Endothelial cell of umbilical vein (primary cell): ENCODE data around the gene FGF2. TPM values are rescaled to one million over a fixed set of nuclear protein-coding genes. Genes with fewer than 3 reads are reported as not detected.

Source experiments
- BruUV-seq: library from RNA; stranded (reverse); fragments of 400-500 nt; replicated peaks from 2 replicates; lab custom pipeline; 2021; lab: Mats Ljungman, UMichigan
- CTCF ChIA-PET: fragments of 300-600, 350-600 bp; sonication (Branson Sonifier 250); formaldehyde crosslinking; loops from one replicate; lab custom pipeline; 2021; ENCODE audit warnings: antibody characterized with exemption, inconsistent platforms; lab: Charles Lee
- POLR2A ChIA-PET: fragments of 300-600, 350-600 bp; sonication (Branson Sonifier 250); formaldehyde crosslinking; loops from one replicate; lab custom pipeline; 2021; ENCODE audit warnings: antibody characterized with exemption, inconsistent platforms; lab: Charles Lee
- DNase-seq: peaks from one replicate; pipeline ENCODE4 v3.0.0-alpha.2; 2011; ENCODE audit warnings: low read depth, low spot score
- FAIRE-seq: peaks from 2 replicates; lab custom pipeline; 2011; peaks lifted over from hg19 to GRCh38; lab: Jason Lieb, UNC
- H2AFZ ChIP-seq: 2 replicates; pipeline ENCODE4 v1.6.0; 2012; ENCODE audit warnings: low read depth, low read length, control low read depth, inconsistent platforms
- H3K27ac ChIP-seq: 2 replicates; pipeline ENCODE4 v1.5.1; 2011; ENCODE audit warnings: low read depth, mild to moderate bottlenecking, control low read depth, low read length, moderate library complexity; ENCODE audit not compliant: insufficient read depth
- H3K27me3 ChIP-seq, 2 experiments: 2 replicates each; pipeline versions ENCODE4 v1.6.0 to v1.6.1; 2011; ENCODE audit warnings: low read length in 2 of 2, mixed read lengths in 1 of 2; ENCODE audit not compliant: control insufficient read depth in 2 of 2, insufficient read depth in 2 of 2
- H3K36me3 ChIP-seq, 2 experiments: 2 replicates in 1 of 2; 3 replicates in 1 of 2; pipeline ENCODE4 v1.5.1; 2011; ENCODE audit warnings: low read length in 2 of 2, mild to moderate bottlenecking in 1 of 2, moderate library complexity in 1 of 2; ENCODE audit not compliant: control insufficient read depth in 2 of 2, insufficient read depth in 2 of 2; ENCODE audit errors: extremely low read depth in 1 of 2
- H3K4me1 ChIP-seq: 3 replicates; pipeline ENCODE4 v1.5.1; 2011; ENCODE audit warnings: mild to moderate bottlenecking, low read length; ENCODE audit not compliant: control insufficient read depth, insufficient read depth; ENCODE audit errors: extremely low read depth
- H3K4me2 ChIP-seq: 2 replicates; pipeline ENCODE4 v1.6.1; 2011; ENCODE audit warnings: low read length, control low read depth, mixed read lengths; ENCODE audit not compliant: insufficient read depth
- H3K4me3 ChIP-seq, 3 experiments: fragments of 200-600 bp in 1 of 3; sonication (generic), shearing (Covaris generic) in 1 of 3; replicated peaks in 1 of 3; 2 replicates each; pipeline ENCODE4 v1.5.1; 2011 to 2016; ENCODE audit warnings: control low read depth in 3 of 3, low read length in 3 of 3, mild to moderate bottlenecking in 2 of 3, inconsistent platforms in 1 of 3, low read depth in 1 of 3, moderate library complexity in 1 of 3; ENCODE audit not compliant: insufficient read depth in 1 of 3
- H3K79me2 ChIP-seq: 2 replicates; pipeline ENCODE4 v1.6.0; 2012; ENCODE audit warnings: low read length, inconsistent platforms; ENCODE audit not compliant: control insufficient read depth, insufficient read depth
- H3K9ac ChIP-seq: replicated peaks from 2 replicates; pipeline ENCODE3; 2011; ENCODE audit warnings: low read length, control low read depth; ENCODE audit not compliant: insufficient read depth; ENCODE audit errors: extremely low read depth
- H3K9me1 ChIP-seq: replicated peaks from 3 replicates; pipeline ENCODE4 v1.6.0; 2011; ENCODE audit warnings: mild to moderate bottlenecking, low read length; ENCODE audit not compliant: control insufficient read depth, insufficient read depth; ENCODE audit errors: extremely low read depth
- H3K9me3 ChIP-seq: replicated peaks from 2 replicates; pipeline ENCODE4 v1.5.1; 2012; ENCODE audit warnings: low read length, inconsistent platforms; ENCODE audit not compliant: control insufficient read depth, insufficient read depth
- H4K20me1 ChIP-seq: replicated peaks from 2 replicates; pipeline ENCODE3; 2011; ENCODE audit warnings: mild to moderate bottlenecking, low read length; ENCODE audit not compliant: control insufficient read depth, insufficient read depth; ENCODE audit errors: extremely low read depth
- CTCF ChIP-seq, 2 donors: IDR thresholded peaks; 1 replicate in 1 of 2; 2 replicates in 1 of 2; pipeline ENCODE4 v1.5.1; 2011; ENCODE audit warnings: low read length in 2 of 2, mild to moderate bottlenecking in 2 of 2, moderate library complexity in 2 of 2, control low read depth in 1 of 2, inconsistent platforms in 1 of 2, low read depth in 1 of 2; ENCODE audit not compliant: insufficient read depth in 1 of 2; ENCODE audit errors: extremely low read depth in 1 of 2
- EZH2 ChIP-seq: IDR thresholded peaks from 2 replicates; pipeline ENCODE4 v1.6.1; 2012; ENCODE audit warnings: borderline replicate concordance, low read depth, mild to moderate bottlenecking, moderate library complexity, low read length, inconsistent platforms; ENCODE audit not compliant: severe bottlenecking
- FOS ChIP-seq: IDR thresholded peaks from 2 replicates; pipeline ENCODE4 v1.6.1; 2011; ENCODE audit warnings: mild to moderate bottlenecking, low read length, moderate library complexity, borderline replicate concordance; ENCODE audit not compliant: insufficient read depth
- GATA2 ChIP-seq: IDR thresholded peaks from 2 replicates; pipeline ENCODE4 v1.7.0; 2011; ENCODE audit warnings: low read depth, mild to moderate bottlenecking, moderate library complexity, mixed read lengths, low read length; ENCODE audit not compliant: insufficient read length, insufficient read depth
- JUN ChIP-seq: IDR thresholded peaks from 2 replicates; pipeline ENCODE4 v1.6.1; 2011; ENCODE audit warnings: borderline replicate concordance, low read depth; ENCODE audit not compliant: insufficient read length, insufficient read depth
- MAX ChIP-seq: IDR thresholded peaks from 2 replicates; pipeline ENCODE4 v1.6.1; 2011; ENCODE audit not compliant: insufficient read depth, insufficient read length
- MYC ChIP-seq: IDR thresholded peaks from one replicate; pipeline ENCODE4 v1.6.1; 2011; ENCODE audit warnings: mild to moderate bottlenecking, low read depth, low read length
- POLR2AphosphoS5 ChIP-seq: IDR thresholded peaks from 2 replicates; pipeline ENCODE4 v1.6.1; 2012; ENCODE audit warnings: low read depth, mild to moderate bottlenecking, control low read depth, low read length, moderate library complexity; ENCODE audit not compliant: insufficient read depth
- dilution Hi-C: fragments of 300-500 bp; cut with MboI; formaldehyde crosslinking; loops from one replicate; pipeline ENCODE4 v1.15.0; 2019; ENCODE audit warnings: low sequenced_read_pairs; ENCODE audit not compliant: extremely low pct_ligation_motif_present
- intact Hi-C: fragments of 100-400 bp; cut with micrococcal nuclease; formaldehyde crosslinking; loops from one replicate; pipeline ENCODE4 v1.10.0; 2022
- polyA plus RNA-seq, 4 experiments: library from polyadenylated mRNA; depleted of rRNA in 3 of 4; stranded (reverse) in 3 of 4; unstranded in 1 of 4; fragments of >200 nt; gene quantifications; 2 replicates each; pipeline versions ENCODE4 v1.2.1 to v1.2.3, GENCODE V29; 2011 to 2012; ENCODE audit warnings: missing spikeins in 1 of 4
- total RNA-seq: library from RNA; stranded (reverse); gene quantifications from 2 replicates; pipeline ENCODE4 v1.2.3, GENCODE V29; 2021

Gene FGF2
- total and polyA plus RNA-seq, 2 donors (not counting 3 experiments of a cell fraction or from before 2014, with no cell fraction given), result 4.6 to 23.9 TPM

GRCh38 chr4:122857160-122857559 is 30.5 kb downstream of the FGF2 start:
- no peak for DNase-seq
- dilution Hi-C loops, result no loop called here
- BruUV-seq, result no TSS peak
- intact Hi-C loops, result no loop called here
- Histone ChIP-seq H3K79me2 (no peaks in the 10 kb centered on the region), H3K4me2 (no peak overlapping the region), H3K27me3 (no peaks in the 10 kb centered on the region), H3K4me1 (peaks cover 7% of the 10 kb centered on the region), H2AFZ (no peak overlapping the region), H4K20me1 (no peaks in the 10 kb centered on the region), H3K9me1 (no peaks in the 10 kb centered on the region), H3K9ac (no peak overlapping the region), H3K36me3 (peaks cover 0 to 3% of the 10 kb centered on the region in 2 experiments), H3K27ac (no peak overlapping the region), H3K9me3 (no peaks in the 10 kb centered on the region), H3K4me3 (no peak overlapping the region)
- FAIRE-seq, result no peak
- POLR2A ChIA-PET, result no interaction called here
- TF ChIP-seq EZH2 (no peak), JUN (no peak), MYC (no peak), POLR2AphosphoS5 (no peak), MAX (no peak), CTCF (IDR thresholded peaks at IDR 0.05; ENCODE audit: extremely low read depth in 1 of 2, insufficient read depth in 1 of 2, low read depth in 1 of 2, low read length in 2 of 2) (no peak), GATA2 (no peak), FOS (no peak)
- CTCF ChIA-PET, result interaction anchor here (1.0 kb wide), 1 partner anchor 57 kb away, joined by 4 read pairs; no protein-coding TSS in a partner anchor
